ENCODE results near the gene RRBP1.

Gene RRBP1

GRCh38 chr20:17675519-17676377, 6.3 kb downstream of the RRBP1 start:
- POLR2A ChIA-PET (ENCODE audit: low non-redundant PET) = no interaction called here
- no peak for TF ChIP-seq CTCF (conservative IDR thresholded peaks at IDR 0.05; ENCODE audit: low read depth)
- H3K27ac ChIP-seq = peak overlapping the region; percentile 31
- no peak for DNase-seq (ENCODE audit: low spot score)
- CTCF ChIA-PET = interaction anchor here (0.7 kb wide), 1 partner anchor 25 kb away, joined by 4 read pairs; no protein-coding TSS in a partner anchor

GRCh38 chr20:17674722-17675518, 7.1 kb downstream of the RRBP1 start:
- TF ChIP-seq CTCF (conservative IDR thresholded peaks at IDR 0.05; ENCODE audit: low read depth) = no peak
- ChIA-PET CTCF (no interaction called here), POLR2A (ENCODE audit: low non-redundant PET) (no interaction called here)
- peak overlapping the region; percentile 31; the same call in 1 of the 2 replicates for H3K27ac ChIP-seq
- DNase-seq (ENCODE audit: low spot score) = no peak

GRCh38 chr20:17673084-17673483, 9.0 kb downstream of the RRBP1 start:
- no peak overlapping the region for H3K27ac ChIP-seq
- no peak for TF ChIP-seq CTCF (conservative IDR thresholded peaks at IDR 0.05; ENCODE audit: low read depth)
- POLR2A ChIA-PET (ENCODE audit: low non-redundant PET) = no interaction called here
- CTCF ChIA-PET = no interaction called here
- no peak for DNase-seq (ENCODE audit: low spot score)

GRCh38 chr20:17671565-17671964, 10.5 kb downstream of the RRBP1 start:
- no peak for DNase-seq (ENCODE audit: low spot score)
- ChIA-PET CTCF (interaction anchor here (0.6 kb wide), 1 partner anchor 226 kb away, joined by 3 read pairs; no protein-coding TSS in a partner anchor), POLR2A (ENCODE audit: low non-redundant PET) (no interaction called here)
- TF ChIP-seq CTCF (conservative IDR thresholded peaks at IDR 0.05; ENCODE audit: low read depth) = no peak
- no peak overlapping the region for H3K27ac ChIP-seq

- ChIA-PET POLR2A (ENCODE audit: low non-redundant PET) (no interaction called here), CTCF (no interaction called here)
- TF ChIP-seq CTCF (conservative IDR thresholded peaks at IDR 0.05; ENCODE audit: low read depth) = no peak
- DNase-seq (ENCODE audit: low spot score) = no peak
- no peak overlapping the region for H3K27ac ChIP-seq
These were observed 11.0 kb downstream of the RRBP1 start for GRCh38 chr20:17671011-17671410.

GRCh38 chr20:17669306-17669931, 12.6 kb downstream of the RRBP1 start:
- H3K27ac ChIP-seq = no peak overlapping the region
- CTCF ChIA-PET = no interaction called here
- no peak for TF ChIP-seq CTCF (conservative IDR thresholded peaks at IDR 0.05; ENCODE audit: low read depth)
- POLR2A ChIA-PET (ENCODE audit: low non-redundant PET) = interaction anchor here (0.6 kb wide), 1 partner anchor 129 kb away, joined by 3 read pairs; no protein-coding TSS in a partner anchor
- no peak for DNase-seq (ENCODE audit: low spot score)

Measured in RWPE1 (cell line).